HG03025 (cell line): ENCODE data around the gene NPAP1.
"Not testable (repeated sequence)": the region's sequence is repeated elsewhere in the genome, so short reads cannot be mapped to it uniquely, and the experiment has no call there.

Experiments
- ATAC-seq: cut with Tn5 transposase; IDR thresholded peaks from one replicate; pipeline ENCODE4 v1.9.1; 2021; ENCODE audit warnings: mild to moderate bottlenecking, moderate library complexity; ENCODE audit not compliant: unreplicated experiment, low FRiP score

NPAP1 gene

GRCh38 chr15:24675332-24676144, at the start of gene NPAP1:
NPAP1 (plus strand) TSS chr15:24675775; CDS start chr15:24675868, 93 bp downstream.
- ATAC-seq = no peak

- no peak for ATAC-seq
Measured at GRCh38 chr15:24627443-24627842, 48.1 kb upstream of the NPAP1 start.

DNA sequence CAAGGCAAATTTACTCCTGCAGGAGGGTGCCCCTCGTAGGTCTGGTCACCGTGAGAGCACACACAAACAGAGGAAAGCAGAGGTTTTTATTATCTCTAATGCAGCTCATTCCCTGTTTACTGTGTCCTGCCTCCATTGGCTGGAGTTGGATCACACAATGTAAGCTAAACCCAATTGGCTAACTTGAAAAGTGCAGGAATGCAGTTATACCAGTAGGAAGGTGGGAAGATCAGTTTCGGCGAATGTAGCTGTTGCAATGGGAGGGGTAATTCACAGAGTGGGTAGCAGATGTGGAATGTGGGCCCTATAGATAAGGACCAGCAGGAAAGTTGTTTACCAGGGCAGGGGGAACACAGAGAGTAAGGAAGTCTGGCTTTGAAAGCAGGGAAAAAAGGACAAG, 42.5 kb upstream of the NPAP1 start:
- no peak for ATAC-seq

DNA sequence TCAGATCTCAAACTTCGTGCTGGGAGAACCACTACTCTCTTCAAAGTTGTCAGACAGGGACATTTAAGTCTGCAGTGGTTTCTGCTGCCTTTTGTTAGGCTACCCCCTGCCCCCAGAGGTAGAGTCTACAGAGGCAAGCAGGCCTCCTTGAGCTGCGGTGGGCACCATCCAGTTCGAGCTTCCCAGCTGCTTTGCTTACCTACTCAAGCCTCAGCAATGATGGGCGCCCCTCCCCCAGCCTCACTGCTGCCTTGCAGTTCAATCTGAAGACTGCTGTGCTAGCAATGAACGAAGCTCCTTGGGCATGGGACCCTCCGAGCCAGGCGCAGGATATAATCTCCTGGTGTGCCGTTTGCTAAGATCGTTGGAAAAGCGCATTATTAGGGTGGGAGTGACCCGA, 36.2 kb upstream of the NPAP1 start:
- ATAC-seq = not testable (repeated sequence)

GRCh38 chr15:24645627-24646026, 29.9 kb upstream of the NPAP1 start:
- no peak for ATAC-seq

GRCh38 chr15:24659622-24660021, 16.0 kb upstream of the NPAP1 start:
- no peak for ATAC-seq

DNA sequence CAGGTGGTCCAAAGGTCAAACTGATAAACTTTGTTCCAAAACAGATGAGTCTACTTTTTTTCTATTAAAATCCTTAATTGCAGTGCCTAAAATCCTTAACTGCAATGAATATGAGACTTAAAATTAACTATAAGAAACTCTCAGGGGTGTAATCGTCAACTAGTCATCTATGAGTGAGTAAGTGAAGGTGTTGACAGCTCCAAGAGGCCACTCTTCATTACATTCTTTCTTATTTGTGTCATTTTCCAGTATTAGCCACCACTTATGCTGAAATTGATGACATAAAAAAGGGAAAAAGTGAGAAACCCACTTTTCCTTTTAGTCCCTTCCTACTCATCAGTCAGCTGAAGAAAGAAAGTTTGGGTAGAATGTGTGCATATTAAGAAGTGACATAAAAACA, 12.6 kb upstream of the NPAP1 start:
- no peak for ATAC-seq

DNA sequence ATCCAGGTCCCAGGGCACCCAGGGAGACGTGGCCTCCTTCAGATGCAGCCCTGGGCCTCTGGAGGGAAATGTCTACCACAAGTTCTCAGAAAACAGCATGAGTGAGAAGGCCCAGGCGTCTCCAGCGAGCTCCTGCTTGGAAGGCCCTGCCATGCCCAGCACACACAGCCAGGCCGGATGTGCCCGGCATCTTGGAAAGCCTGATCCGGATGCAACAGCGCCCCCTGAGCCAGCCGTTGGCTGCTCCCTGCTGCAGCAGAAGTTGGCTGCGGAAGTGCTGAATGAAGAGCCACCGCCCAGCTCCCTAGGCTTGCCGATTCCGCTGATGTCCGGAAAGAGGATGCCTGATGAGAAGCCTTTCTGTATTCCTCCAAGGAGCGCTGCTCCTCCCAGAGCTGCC, 856 bp downstream of the NPAP1 start:
- ATAC-seq = no peak

GRCh38 chr15:24678485-24678884, 2.9 kb downstream of the NPAP1 start:
- no peak for ATAC-seq

DNA sequence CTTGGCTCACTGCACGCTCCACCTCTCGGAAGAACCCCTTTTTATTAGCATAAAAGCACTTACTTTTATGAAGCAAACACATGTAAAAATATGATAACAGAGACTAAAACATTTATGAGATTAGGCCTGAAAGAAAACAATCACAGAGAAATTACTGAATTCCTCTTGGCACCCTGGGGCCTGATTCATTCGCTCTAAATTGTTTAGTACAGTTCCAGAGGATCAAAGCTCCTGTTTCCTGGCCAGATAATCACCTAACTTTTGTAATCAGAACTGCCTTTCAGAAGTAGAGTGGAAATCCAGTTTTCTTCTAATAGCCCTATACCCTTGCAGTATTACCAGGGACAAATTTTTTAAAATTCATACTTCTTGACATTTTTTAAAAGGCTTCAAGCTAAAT, 6.4 kb downstream of the NPAP1 start:
- no peak for ATAC-seq

DNA sequence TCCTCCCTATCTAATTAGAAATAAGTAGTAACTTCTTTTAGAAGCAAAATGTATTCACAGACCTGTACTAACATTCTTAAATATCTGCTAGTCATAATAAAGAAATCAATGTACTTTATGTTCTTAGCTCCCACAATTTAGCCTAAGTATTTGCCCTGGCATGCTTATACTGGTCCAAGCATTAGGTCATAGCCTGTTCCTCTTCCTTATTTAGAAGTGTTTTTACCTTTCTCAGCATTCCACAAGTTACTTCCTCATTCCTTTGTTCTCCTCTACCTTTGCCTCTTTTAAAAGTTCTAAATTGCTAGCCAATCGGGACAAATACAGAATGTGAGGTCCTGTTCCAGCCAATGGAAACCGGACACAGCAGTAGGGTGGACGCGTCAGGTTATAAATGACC, 7.3 kb downstream of the NPAP1 start:
- ATAC-seq = not testable (repeated sequence)

DNA sequence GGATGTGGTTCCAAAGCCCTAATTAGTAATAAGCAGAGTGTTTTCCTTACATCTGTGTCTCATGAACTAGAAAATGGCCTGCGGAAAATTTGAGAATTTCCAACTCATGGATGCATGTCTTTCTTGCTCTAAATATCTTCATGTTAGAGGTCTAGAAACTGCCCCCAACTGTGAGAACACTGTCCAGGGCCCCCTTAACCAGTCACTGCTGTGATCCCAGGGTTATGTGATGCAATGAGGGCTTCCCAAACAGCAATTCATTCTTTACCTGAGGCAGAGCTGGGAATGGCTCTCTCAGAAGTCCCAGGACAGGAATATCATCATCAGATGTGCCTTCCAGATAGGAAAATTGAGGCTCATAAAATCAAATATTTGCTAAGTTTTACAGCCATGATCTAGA, 8.2 kb downstream of the NPAP1 start:
- no peak for ATAC-seq

GRCh38 chr15:24684313-24684712, 8.7 kb downstream of the NPAP1 start:
- ATAC-seq = no peak

GRCh38 chr15:24696201-24696600, 20.6 kb downstream of the NPAP1 start:
- ATAC-seq = no peak

GRCh38 chr15:24696842-24697241, 21.3 kb downstream of the NPAP1 start:
- ATAC-seq = no peak

GRCh38 chr15:24718289-24719082, 42.9 kb downstream of the NPAP1 start:
- no peak for ATAC-seq

- ATAC-seq = no peak
Measured at GRCh38 chr15:24729760-24730159, 54.2 kb downstream of the NPAP1 start.
